Uterus (tissue), 4 donors: ENCODE measurements around the gene GLS2. TPM values are rescaled to one million over a fixed set of nuclear protein-coding genes. Genes with fewer than 3 reads are reported as not detected.

Experiments used
- DNase-seq, 2 donors: peaks; one replicate each; pipeline ENCODE4 v3.0.0-alpha.2; 2019 to 2020
- H3K27ac ChIP-seq, 2 donors: fragments of 200-600 bp; sonication (generic); 1 replicate in 1 of 2; 2 replicates in 1 of 2; pipeline ENCODE4 v1.5.1; 2016 to 2018
- H3K27me3 ChIP-seq, 2 donors: fragments of 200-600 bp; sonication (generic); one replicate each; pipeline ENCODE4 v1.5.1; 2018 to 2019; ENCODE audit warnings: control low read depth in 1 of 2
- H3K36me3 ChIP-seq, 2 donors: fragments of 200-600 bp; sonication (generic); one replicate each; pipeline ENCODE4 v1.5.1; 2019; ENCODE audit warnings: control low read depth in 1 of 2
- H3K4me1 ChIP-seq, 2 donors: fragments of 200-600 bp; sonication (generic); one replicate each; pipeline ENCODE4 v1.5.1; 2018 to 2019; ENCODE audit warnings: control low read depth in 1 of 2
- H3K4me3 ChIP-seq, 2 donors: fragments of 200-600 bp; sonication (generic); 1 replicate in 1 of 2; 2 replicates in 1 of 2; pipeline ENCODE4 v1.5.1; 2018 to 2019; ENCODE audit warnings: mild to moderate bottlenecking in 1 of 2
- H3K9me3 ChIP-seq, 2 donors: fragments of 200-600 bp; sonication (generic); one replicate each; pipeline ENCODE4 v1.5.1; 2019; ENCODE audit warnings: control low read depth in 1 of 2
- POLR2A ChIP-seq, 2 donors: fragments of 450-650 bp; IDR thresholded peaks; one replicate each; pipeline ENCODE4 v1.6.1; 2016; ENCODE audit warnings: antibody characterized with exemption in 2 of 2, mild to moderate bottlenecking in 1 of 2, moderate library complexity in 1 of 2
- intact Hi-C: fragments of 100-400 bp; cut with DNase I; formaldehyde crosslinking; loops from one replicate; pipeline ENCODE4 v1.15.1; 2023; ENCODE audit warnings: low total_unique reads
- total RNA-seq, 4 donors: library from RNA; depleted of rRNA in 3 of 4; stranded (reverse); fragments of >200 nt in 3 of 4; gene quantifications; one replicate each; pipeline versions ENCODE4 v1.1.0 to v1.2.4, GENCODE V29; 2014 to 2023
- TF ChIP-seq, protein P1 (sequence below), 4 experiments: fragments of 200-600 bp in 2 of 4; fragments of 450-650 bp in 2 of 4; sonication (generic) in 2 of 4; IDR thresholded peaks; one replicate each; pipeline ENCODE4 v1.5.1; 2016 to 2019; ENCODE audit warnings: antibody characterized with exemption in 4 of 4, mild to moderate bottlenecking in 2 of 4, moderate library complexity in 1 of 4
- donor health status: DM: yes; HTN: yes; CAD: no.

Gene GLS2
- total RNA-seq, 4 donors from 2014 or later = 0.29 to 5.9 (median 1.1) TPM; not detected in 1

DNA sequence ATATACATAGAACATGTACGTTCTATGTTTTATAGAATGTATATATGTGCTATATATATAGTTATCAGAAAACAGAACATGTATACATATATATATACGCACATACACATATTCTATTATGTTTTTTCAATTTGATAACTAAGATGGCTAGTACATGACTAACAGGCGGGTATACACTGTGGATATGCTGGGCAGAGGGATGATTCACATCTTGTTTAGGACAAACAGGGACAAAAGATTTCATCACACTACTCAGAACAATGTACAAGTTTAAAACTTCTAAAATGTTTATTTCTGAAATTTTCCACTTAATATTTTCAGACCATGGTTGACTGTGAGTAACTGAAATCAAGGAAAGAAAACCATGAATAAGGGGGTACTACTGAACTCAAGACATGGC is 56.1 kb downstream of the GLS2 start:
- H3K9me3 ChIP-seq = no peaks in the 10 kb centered on the region
- H3K36me3 ChIP-seq = no peaks in the 10 kb centered on the region
- H3K27me3 ChIP-seq = no peaks in the 10 kb centered on the region
- H3K4me1 ChIP-seq = no peaks in the 10 kb centered on the region
- DNase-seq = no peak
- TF ChIP-seq POLR2A (IDR thresholded peaks at IDR 0.05) = no peak
- TF ChIP-seq, protein P1, sequence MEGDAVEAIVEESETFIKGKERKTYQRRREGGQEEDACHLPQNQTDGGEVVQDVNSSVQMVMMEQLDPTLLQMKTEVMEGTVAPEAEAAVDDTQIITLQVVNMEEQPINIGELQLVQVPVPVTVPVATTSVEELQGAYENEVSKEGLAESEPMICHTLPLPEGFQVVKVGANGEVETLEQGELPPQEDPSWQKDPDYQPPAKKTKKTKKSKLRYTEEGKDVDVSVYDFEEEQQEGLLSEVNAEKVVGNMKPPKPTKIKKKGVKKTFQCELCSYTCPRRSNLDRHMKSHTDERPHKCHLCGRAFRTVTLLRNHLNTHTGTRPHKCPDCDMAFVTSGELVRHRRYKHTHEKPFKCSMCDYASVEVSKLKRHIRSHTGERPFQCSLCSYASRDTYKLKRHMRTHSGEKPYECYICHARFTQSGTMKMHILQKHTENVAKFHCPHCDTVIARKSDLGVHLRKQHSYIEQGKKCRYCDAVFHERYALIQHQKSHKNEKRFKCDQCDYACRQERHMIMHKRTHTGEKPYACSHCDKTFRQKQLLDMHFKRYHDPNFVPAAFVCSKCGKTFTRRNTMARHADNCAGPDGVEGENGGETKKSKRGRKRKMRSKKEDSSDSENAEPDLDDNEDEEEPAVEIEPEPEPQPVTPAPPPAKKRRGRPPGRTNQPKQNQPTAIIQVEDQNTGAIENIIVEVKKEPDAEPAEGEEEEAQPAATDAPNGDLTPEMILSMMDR (IDR thresholded peaks at IDR 0.05) = no peak
- H3K4me3 ChIP-seq = no peak overlapping the region
- intact Hi-C loops = no loop called here
- H3K27ac ChIP-seq = no peak overlapping the region

DNA sequence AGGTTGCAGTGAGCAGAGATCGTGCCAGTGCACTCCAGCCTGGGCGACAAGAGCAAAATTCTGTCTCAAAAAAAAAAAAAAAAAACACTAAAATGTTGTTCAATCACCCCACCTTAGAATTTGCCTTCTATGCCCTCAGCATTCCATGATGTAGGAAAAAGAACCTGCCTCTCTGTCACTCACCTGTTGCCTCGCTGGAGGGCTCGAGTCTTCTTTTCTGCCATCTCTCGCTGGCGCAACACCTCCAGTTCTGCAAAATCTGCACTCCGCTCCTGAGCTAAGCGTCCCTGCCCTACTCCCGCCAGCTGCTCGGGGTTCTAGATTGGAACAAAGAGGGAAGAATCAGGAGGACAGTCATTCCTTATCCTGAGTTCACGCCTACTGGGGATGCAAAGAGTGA is 56.7 kb downstream of the GLS2 start:
- no peak for TF ChIP-seq POLR2A (IDR thresholded peaks at IDR 0.05)
- TF ChIP-seq, protein P1 (IDR thresholded peaks at IDR 0.05) = no peak
- Histone ChIP-seq H3K9me3 (no peaks in the 10 kb centered on the region), H3K4me3 (no peak overlapping the region), H3K27ac (no peak overlapping the region), H3K27me3 (no peaks in the 10 kb centered on the region), H3K36me3 (no peaks in the 10 kb centered on the region), H3K4me1 (no peaks in the 10 kb centered on the region)
- no peak for DNase-seq
- intact Hi-C loops = no loop called here

GRCh38 chr12:56425940-56426438 is 62.0 kb downstream of the GLS2 start:
- Histone ChIP-seq H3K36me3 (no peaks in the 10 kb centered on the region), H3K4me1 (no peaks in the 10 kb centered on the region), H3K4me3 (no peak overlapping the region), H3K9me3 (no peaks in the 10 kb centered on the region), H3K27me3 (no peaks in the 10 kb centered on the region), H3K27ac (no peak overlapping the region)
- no peak for DNase-seq
- intact Hi-C loops = no loop called here
- no peak for TF ChIP-seq POLR2A (IDR thresholded peaks at IDR 0.05)
- TF ChIP-seq, protein P1 (IDR thresholded peaks at IDR 0.05) = no peak

GRCh38 chr12:56425193-56425592 is 62.8 kb downstream of the GLS2 start:
- no peaks in the 10 kb centered on the region for H3K4me1 ChIP-seq
- TF ChIP-seq, protein P1 (IDR thresholded peaks at IDR 0.05) = no peak
- TF ChIP-seq POLR2A (IDR thresholded peaks at IDR 0.05) = no peak
- H3K27me3 ChIP-seq = no peaks in the 10 kb centered on the region
- intact Hi-C loops = no loop called here
- DNase-seq = no peak
- H3K27ac ChIP-seq = no peak overlapping the region
- no peak overlapping the region for H3K4me3 ChIP-seq
- H3K9me3 ChIP-seq = no peaks in the 10 kb centered on the region
- no peaks in the 10 kb centered on the region for H3K36me3 ChIP-seq

Other genes with a start within 250 kb of the GLS2 start
- 10 to 100 TPM in 2 of 4 donors, 1 to 10 TPM in 1, under 1 TPM in 1; 0.88 to 35.4 (median 15.5) TPM for gene ANKRD52, start 229.8 kb downstream of the GLS2 start, total RNA-seq
- gene COQ10A, start 221.2 kb downstream of the GLS2 start, total RNA-seq = 10 to 100 TPM in 3 of 4 donors, 1 to 10 TPM in 1; 2.1 to 28.9 (median 15.2) TPM
- 100 to 1,000 TPM in 1 of 4 donors, 10 to 100 TPM in 3; 40.0 to 157 (median 72.8) TPM for gene CS, start 187.8 kb downstream of the GLS2 start, total RNA-seq
- gene CNPY2, start 172.2 kb downstream of the GLS2 start, total RNA-seq = 10 to 100 TPM; 33.5 to 83.5 (median 67.3) TPM
- 100 to 1,000 TPM in 1 of 4 donors, 10 to 100 TPM in 3; 33.2 to 104 (median 50.6) TPM for gene PAN2, start 154.2 kb downstream of the GLS2 start, total RNA-seq
- under 1 TPM in 1 of 4 donors, not detected in 3; 0.97 TPM for gene IL23A, start 149.3 kb downstream of the GLS2 start, total RNA-seq
- gene STAT2, start 128.1 kb downstream of the GLS2 start, total RNA-seq = 100 to 1,000 TPM in 2 of 4 donors, 10 to 100 TPM in 2; 63.2 to 173 (median 122) TPM
- not detected for gene APOF, start 125.3 kb downstream of the GLS2 start, total RNA-seq
- 10 to 100 TPM in 1 of 4 donors, 1 to 10 TPM in 3; 2.1 to 19.4 (median 5.6) TPM for gene TIMELESS, start 38.7 kb downstream of the GLS2 start, total RNA-seq
- gene MIP, start 33.5 kb downstream of the GLS2 start, total RNA-seq = not detected
- gene SPRYD4, start 19.6 kb downstream of the GLS2 start, total RNA-seq = 1 to 10 TPM; 2.4 to 4.4 (median 3.0) TPM
- 100 to 1,000 TPM in 1 of 4 donors, 10 to 100 TPM in 3; 28.6 to 107 (median 33.0) TPM for gene RBMS2, start 33.7 kb upstream of the GLS2 start, total RNA-seq
- gene BAZ2A, start 142.2 kb upstream of the GLS2 start, total RNA-seq = 100 to 1,000 TPM in 1 of 4 donors, 10 to 100 TPM in 3; 25.1 to 136 (median 28.9) TPM
- 100 to 1,000 TPM; 166 to 279 (median 244) TPM for gene ATP5F1B, start 157.8 kb upstream of the GLS2 start, total RNA-seq
- 100 to 1,000 TPM in 3 of 4 donors, 10 to 100 TPM in 1; 80.7 to 236 (median 141) TPM for gene PTGES3, start 200.1 kb upstream of the GLS2 start, total RNA-seq
- 1,000 to 10,000 TPM in 2 of 4 donors, 100 to 1,000 TPM in 2; 942 to 2,684 (median 1,304) TPM for gene NACA, start 237.1 kb upstream of the GLS2 start, total RNA-seq